K562 (cell line): ENCODE results near the gene AKT1S1.

Experiments used
- ARNT ChIP-seq, 2 experiments: fragments of 450-650 bp; IDR thresholded peaks; 2 replicates each; pipeline ENCODE4 v1.6.1; 2016; ENCODE audit warnings: mild to moderate bottlenecking in 1 of 2
- EGR1 ChIP-seq: fragments of 450-650 bp; conservative IDR thresholded peaks from 2 replicates; pipeline ENCODE4 v1.6.1; 2017; ENCODE audit warnings: mild to moderate bottlenecking
- ETV6 ChIP-seq, 3 experiments: fragments of 150-350 bp in 1 of 3; sonication (generic) in 1 of 3; formaldehyde crosslinking in 1 of 3; IDR thresholded peaks; 2 replicates each; pipeline versions ENCODE4 v1.6.1 to v1.8.0; 2014 to 2022; ENCODE audit warnings: borderline replicate concordance in 2 of 3, low read depth in 2 of 3, antibody characterized with exemption in 1 of 3, low read length in 1 of 3, mild to moderate bottlenecking in 1 of 3, missing genetic modification reagents in 1 of 3
- HOXB6 ChIP-seq: fragments of 250-450 bp; sonication (Bioruptor Pico); IDR thresholded peaks from 2 replicates; pipeline ENCODE4 v1.5.1; 2022; ENCODE audit warnings: mild to moderate bottlenecking, borderline replicate concordance
- MCM3 ChIP-seq: fragments of 450-650 bp; IDR thresholded peaks from 2 replicates; pipeline ENCODE4 v1.6.1; 2016
- NONO ChIP-seq, 2 experiments: fragments of 200-400 bp in 1 of 2; fragments of 450-650 bp in 1 of 2; formaldehyde crosslinking in 1 of 2; IDR thresholded peaks; 2 replicates each; pipeline ENCODE4 v1.6.1; 2017; ENCODE audit warnings: low read depth in 2 of 2, mild to moderate bottlenecking in 2 of 2, moderate library complexity in 2 of 2, low read length in 1 of 2
- POLR2A ChIP-seq: fragments of 450-650 bp; conservative IDR thresholded peaks from 2 replicates; pipeline ENCODE4 v1.6.1; 2016
- PRPF4 ChIP-seq: fragments of 200-400 bp; formaldehyde crosslinking; IDR thresholded peaks from one replicate; pipeline ENCODE4 v1.6.1; 2017; ENCODE audit warnings: low read length, low read depth, mild to moderate bottlenecking; ENCODE audit not compliant: insufficient read depth, poor library complexity, severe bottlenecking
- SIN3A ChIP-seq, 2 experiments: fragments of 150-350 bp in 1 of 2; IDR thresholded peaks; 2 replicates each; pipeline ENCODE4 v1.6.1; 2011 to 2016; ENCODE audit warnings: borderline replicate concordance in 2 of 2, low read depth in 2 of 2, low read length in 2 of 2, mild to moderate bottlenecking in 2 of 2, moderate library complexity in 2 of 2; ENCODE audit not compliant: control insufficient read depth in 1 of 2
- TEAD2 ChIP-seq: fragments of 450-650 bp; IDR thresholded peaks from 2 replicates; pipeline ENCODE4 v1.6.1; 2016; ENCODE audit warnings: missing genetic modification characterization, control low read depth, missing compliant biosample characterization
- ZNF197 ChIP-seq: fragments of 200-800 bp; sonication (Bioruptor generic); IDR thresholded peaks from 2 replicates; pipeline ENCODE4 v1.6.1; 2016; ENCODE audit warnings: low read depth, missing genetic modification characterization, missing compliant biosample characterization
- ZSCAN29 ChIP-seq: fragments of 450-650 bp; IDR thresholded peaks from 2 replicates; pipeline ENCODE4 v1.6.1; 2017
- TF ChIP-seq, protein P1 (sequence below): IDR thresholded peaks from 3 replicates; pipeline ENCODE4 v1.6.1; 2011; ENCODE audit warnings: borderline replicate concordance, mild to moderate bottlenecking; ENCODE audit not compliant: insufficient read length, insufficient read depth
- TF ChIP-seq, protein P2 (sequence below), 3 experiments: IDR thresholded peaks in 2 of 3; conservative IDR thresholded peaks in 1 of 3; 2 replicates each; pipeline ENCODE4 v1.5.1; 2011 to 2012; ENCODE audit warnings: low read length in 3 of 3, mild to moderate bottlenecking in 3 of 3, control low read depth in 2 of 3, improper control_type of control experiment in 1 of 3, inconsistent platforms in 1 of 3, low read depth in 1 of 3, mixed read lengths in 1 of 3, moderate library complexity in 1 of 3; ENCODE audit not compliant: insufficient read depth in 2 of 3

DNA sequence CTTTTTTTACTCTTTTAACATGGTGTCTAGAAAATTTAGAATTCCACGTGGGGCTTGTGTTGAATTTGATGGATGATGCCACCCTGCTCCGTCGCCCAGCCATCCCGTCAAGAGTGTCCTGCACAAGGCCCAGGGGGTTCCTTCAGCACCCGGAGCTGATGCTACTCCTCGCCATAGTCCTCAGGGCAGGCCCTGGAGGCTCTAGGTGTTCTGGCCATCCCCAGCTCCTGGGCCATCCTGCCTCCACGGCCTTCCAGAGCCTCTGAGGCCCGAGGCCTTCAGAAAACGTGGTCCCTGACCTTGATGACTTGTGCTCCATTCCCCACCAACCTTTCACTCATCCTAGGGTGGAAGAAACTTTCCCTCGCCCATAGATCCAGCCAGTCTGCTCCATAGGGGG lies 3.3 kb downstream of the AKT1S1 start:
- no peak for TF ChIP-seq ARNT (IDR thresholded peaks at IDR 0.05)
- no peak for TF ChIP-seq ETV6 (IDR thresholded peaks at IDR 0.05; ENCODE audit: borderline replicate concordance in 1 of 2, low read depth in 2 of 2, low read length in 1 of 2)
- TF ChIP-seq ETV6 (CRISPR knock-in tag; IDR thresholded peaks at IDR 0.05; ENCODE audit: borderline replicate concordance) = no peak
- no peak for TF ChIP-seq ZNF197 (CRISPR knock-in tag)
- TF ChIP-seq, protein P1, sequence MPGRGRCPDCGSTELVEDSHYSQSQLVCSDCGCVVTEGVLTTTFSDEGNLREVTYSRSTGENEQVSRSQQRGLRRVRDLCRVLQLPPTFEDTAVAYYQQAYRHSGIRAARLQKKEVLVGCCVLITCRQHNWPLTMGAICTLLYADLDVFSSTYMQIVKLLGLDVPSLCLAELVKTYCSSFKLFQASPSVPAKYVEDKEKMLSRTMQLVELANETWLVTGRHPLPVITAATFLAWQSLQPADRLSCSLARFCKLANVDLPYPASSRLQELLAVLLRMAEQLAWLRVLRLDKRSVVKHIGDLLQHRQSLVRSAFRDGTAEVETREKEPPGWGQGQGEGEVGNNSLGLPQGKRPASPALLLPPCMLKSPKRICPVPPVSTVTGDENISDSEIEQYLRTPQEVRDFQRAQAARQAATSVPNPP = no peak
- no peak for TF ChIP-seq ZSCAN29
- no peak for TF ChIP-seq HOXB6 (CRISPR knock-in tag)
- no peak for TF ChIP-seq PRPF4
- TF ChIP-seq SIN3A (IDR thresholded peaks at IDR 0.05; ENCODE audit: borderline replicate concordance in 2 of 2, control insufficient read depth in 1 of 2, low read depth in 2 of 2, low read length in 2 of 2) = no peak
- TF ChIP-seq POLR2A = no peak
- no peak for TF ChIP-seq MCM3
- no peak for TF ChIP-seq EGR1
- TF ChIP-seq, protein P2, sequence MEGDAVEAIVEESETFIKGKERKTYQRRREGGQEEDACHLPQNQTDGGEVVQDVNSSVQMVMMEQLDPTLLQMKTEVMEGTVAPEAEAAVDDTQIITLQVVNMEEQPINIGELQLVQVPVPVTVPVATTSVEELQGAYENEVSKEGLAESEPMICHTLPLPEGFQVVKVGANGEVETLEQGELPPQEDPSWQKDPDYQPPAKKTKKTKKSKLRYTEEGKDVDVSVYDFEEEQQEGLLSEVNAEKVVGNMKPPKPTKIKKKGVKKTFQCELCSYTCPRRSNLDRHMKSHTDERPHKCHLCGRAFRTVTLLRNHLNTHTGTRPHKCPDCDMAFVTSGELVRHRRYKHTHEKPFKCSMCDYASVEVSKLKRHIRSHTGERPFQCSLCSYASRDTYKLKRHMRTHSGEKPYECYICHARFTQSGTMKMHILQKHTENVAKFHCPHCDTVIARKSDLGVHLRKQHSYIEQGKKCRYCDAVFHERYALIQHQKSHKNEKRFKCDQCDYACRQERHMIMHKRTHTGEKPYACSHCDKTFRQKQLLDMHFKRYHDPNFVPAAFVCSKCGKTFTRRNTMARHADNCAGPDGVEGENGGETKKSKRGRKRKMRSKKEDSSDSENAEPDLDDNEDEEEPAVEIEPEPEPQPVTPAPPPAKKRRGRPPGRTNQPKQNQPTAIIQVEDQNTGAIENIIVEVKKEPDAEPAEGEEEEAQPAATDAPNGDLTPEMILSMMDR (IDR thresholded peaks at IDR 0.05 in 2 of 3, conservative IDR thresholded peaks at IDR 0.05 in 1 of 3; ENCODE audit: insufficient read depth in 2 of 3, low read depth in 1 of 3, low read length in 3 of 3) = no peak
- TF ChIP-seq NONO (IDR thresholded peaks at IDR 0.05; ENCODE audit: low read depth in 2 of 2, low read length in 1 of 2) = no peak
- TF ChIP-seq TEAD2 = no peak
